Measurements from ENCODE around the gene ZNF385B.

The ZNF385B gene

GRCh38 chr2:179652296-179652695 is 209.1 kb downstream of the ZNF385B start:
- no peaks in the 10 kb centered on the region for H3K4me1 ChIP-seq (ENCODE audit: control insufficient read depth in 1 of 2, insufficient read depth in 2 of 2, low read length in 2 of 2)
- no peak overlapping the region for H3K4me3 ChIP-seq (ENCODE audit: low read depth, low read length)
- no peak overlapping the region for H2BK120ac ChIP-seq (ENCODE audit: insufficient read depth, low read length, poor library complexity)
- H3K36me3 ChIP-seq (ENCODE audit: control insufficient read depth in 1 of 2, insufficient read depth in 2 of 2, low read length in 2 of 2) = no peaks in the 10 kb centered on the region
- H4K12ac ChIP-seq (ENCODE audit: low read depth, low read length) = no peak overlapping the region
- no peak overlapping the region for H4K91ac ChIP-seq (ENCODE audit: low read depth, low read length)
- no peak overlapping the region for H4K8ac ChIP-seq (ENCODE audit: low read depth, low read length)
- H2AK5ac ChIP-seq (ENCODE audit: low read length) = no peak overlapping the region
- no peak overlapping the region for H3K4me2 ChIP-seq (ENCODE audit: low read length)
- no peaks in the 10 kb centered on the region for H3K79me1 ChIP-seq (ENCODE audit: low read length)
- no CpG with 5 or more reads among the region's 2 CpGs for WGBS (ENCODE audit: extremely low coverage, insufficient coverage, insufficient read length)
- no peak overlapping the region for H2BK12ac ChIP-seq (ENCODE audit: low read length)
- no peak overlapping the region for H3K4ac ChIP-seq (ENCODE audit: low read depth, low read length)
- no peak overlapping the region for H3K18ac ChIP-seq (ENCODE audit: low read length)
- H3K9ac ChIP-seq (ENCODE audit: low read length) = no peak overlapping the region
- H3K9me3 ChIP-seq (ENCODE audit: insufficient read depth, low read depth, low read length) = no peaks in the 10 kb centered on the region
- H3K79me2 ChIP-seq (ENCODE audit: control insufficient read depth, insufficient read depth, low read length, poor library complexity) = no peaks in the 10 kb centered on the region
- no peak overlapping the region for H2AFZ ChIP-seq (ENCODE audit: insufficient read depth, low read length, poor library complexity)
- no peak for DNase-seq
- no peak overlapping the region for H3K23ac ChIP-seq (ENCODE audit: low read length)
- no peak overlapping the region for H3K14ac ChIP-seq (ENCODE audit: low read length)
- no peak overlapping the region for H2BK5ac ChIP-seq (ENCODE audit: low read depth, low read length, poor library complexity)
- H3K27ac ChIP-seq (ENCODE audit: low read depth, low read length) = no peak overlapping the region
- H3K27me3 ChIP-seq (ENCODE audit: insufficient read depth, low read length) = no peaks in the 10 kb centered on the region

GRCh38 chr2:179650420-179650819 is 211.0 kb downstream of the ZNF385B start:
- no peaks in the 10 kb centered on the region for H3K4me1 ChIP-seq (ENCODE audit: control insufficient read depth in 1 of 2, insufficient read depth in 2 of 2, low read length in 2 of 2)
- H3K27me3 ChIP-seq (ENCODE audit: insufficient read depth, low read length) = no peaks in the 10 kb centered on the region
- H4K91ac ChIP-seq (ENCODE audit: low read depth, low read length) = no peak overlapping the region
- H3K79me2 ChIP-seq (ENCODE audit: control insufficient read depth, insufficient read depth, low read length, poor library complexity) = no peaks in the 10 kb centered on the region
- no peak overlapping the region for H2BK120ac ChIP-seq (ENCODE audit: insufficient read depth, low read length, poor library complexity)
- H3K4me2 ChIP-seq (ENCODE audit: low read length) = no peak overlapping the region
- H3K14ac ChIP-seq (ENCODE audit: low read length) = no peak overlapping the region
- no peak overlapping the region for H4K12ac ChIP-seq (ENCODE audit: low read depth, low read length)
- no peak overlapping the region for H3K4me3 ChIP-seq (ENCODE audit: low read depth, low read length)
- H3K9me3 ChIP-seq (ENCODE audit: insufficient read depth, low read depth, low read length) = no peaks in the 10 kb centered on the region
- H3K36me3 ChIP-seq (ENCODE audit: control insufficient read depth in 1 of 2, insufficient read depth in 2 of 2, low read length in 2 of 2) = no peaks in the 10 kb centered on the region
- H2AFZ ChIP-seq (ENCODE audit: insufficient read depth, low read length, poor library complexity) = no peak overlapping the region
- H3K4ac ChIP-seq (ENCODE audit: low read depth, low read length) = no peak overlapping the region
- no peak overlapping the region for H3K27ac ChIP-seq (ENCODE audit: low read depth, low read length)
- H3K23ac ChIP-seq (ENCODE audit: low read length) = no peak overlapping the region
- no peak for DNase-seq
- H3K9ac ChIP-seq (ENCODE audit: low read length) = no peak overlapping the region
- no peak overlapping the region for H2BK12ac ChIP-seq (ENCODE audit: low read length)
- H2AK5ac ChIP-seq (ENCODE audit: low read length) = no peak overlapping the region
- no peak overlapping the region for H3K18ac ChIP-seq (ENCODE audit: low read length)
- H2BK5ac ChIP-seq (ENCODE audit: low read depth, low read length, poor library complexity) = no peak overlapping the region
- no peaks in the 10 kb centered on the region for H3K79me1 ChIP-seq (ENCODE audit: low read length)
- no peak overlapping the region for H4K8ac ChIP-seq (ENCODE audit: low read depth, low read length)

- no peak overlapping the region for H4K8ac ChIP-seq (ENCODE audit: low read depth, low read length)
- WGBS (ENCODE audit: extremely low coverage, insufficient coverage, insufficient read length) = no CpG with 5 or more reads among the region's 3 CpGs
- no peak overlapping the region for H2AK5ac ChIP-seq (ENCODE audit: low read length)
Measured at GRCh38 chr2:179646862-179647587, 214.4 kb downstream of the ZNF385B start.

DNA sequence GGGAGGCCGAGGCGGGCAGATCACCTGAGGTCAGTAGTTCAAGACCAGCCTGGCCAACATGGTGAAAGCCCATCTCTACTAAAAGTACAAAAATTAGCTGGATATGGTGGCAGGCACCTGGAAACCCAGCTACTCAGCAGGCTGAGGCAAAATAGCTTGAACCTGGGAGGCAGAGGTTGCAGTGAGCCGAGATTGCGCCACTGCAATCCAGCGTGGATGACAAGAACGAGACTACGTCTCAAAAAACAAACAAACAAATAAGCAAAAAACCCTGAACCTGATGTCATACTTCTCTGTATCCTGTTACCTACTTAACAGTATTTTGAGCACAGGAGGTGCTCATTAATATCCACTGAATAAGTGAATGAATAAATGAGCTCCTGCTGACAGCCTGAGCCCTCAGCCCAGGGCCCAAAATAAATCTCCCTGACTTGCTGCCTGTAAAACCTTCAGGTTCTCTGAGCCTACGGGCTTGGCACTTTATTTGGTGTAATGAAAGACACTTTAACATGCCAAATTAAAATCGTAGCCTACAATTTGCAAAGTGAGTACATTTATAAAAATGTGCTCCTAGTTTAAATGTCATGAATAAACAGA is 215.1 kb downstream of the ZNF385B start:
- Histone ChIP-seq H2BK5ac (ENCODE audit: low read depth, low read length, poor library complexity) (no peak overlapping the region), H2BK12ac (ENCODE audit: low read length) (no peak overlapping the region), H3K9ac (ENCODE audit: low read length) (no peak overlapping the region), H2AK5ac (ENCODE audit: low read length) (no peak overlapping the region), H3K18ac (ENCODE audit: low read length) (no peak overlapping the region), H3K4me2 (ENCODE audit: low read length) (no peak overlapping the region), H3K4me1 (ENCODE audit: control insufficient read depth in 1 of 2, insufficient read depth in 2 of 2, low read length in 2 of 2) (no peaks in the 10 kb centered on the region), H2AFZ (ENCODE audit: insufficient read depth, low read length, poor library complexity) (no peak overlapping the region), H3K27ac (ENCODE audit: low read depth, low read length) (no peak overlapping the region), H3K9me3 (ENCODE audit: insufficient read depth, low read depth, low read length) (no peaks in the 10 kb centered on the region), H3K36me3 (ENCODE audit: control insufficient read depth in 1 of 2, insufficient read depth in 2 of 2, low read length in 2 of 2) (no peaks in the 10 kb centered on the region), H3K27me3 (ENCODE audit: insufficient read depth, low read length) (no peaks in the 10 kb centered on the region), H4K12ac (ENCODE audit: low read depth, low read length) (no peak overlapping the region), H3K79me2 (ENCODE audit: control insufficient read depth, insufficient read depth, low read length, poor library complexity) (no peaks in the 10 kb centered on the region), H3K4me3 (ENCODE audit: low read depth, low read length) (no peak overlapping the region), H3K14ac (ENCODE audit: low read length) (no peak overlapping the region), H3K79me1 (ENCODE audit: low read length) (no peaks in the 10 kb centered on the region), H4K8ac (ENCODE audit: low read depth, low read length) (no peak overlapping the region), H2BK120ac (ENCODE audit: insufficient read depth, low read length, poor library complexity) (no peak overlapping the region), H3K4ac (ENCODE audit: low read depth, low read length) (no peak overlapping the region), H3K23ac (ENCODE audit: low read length) (no peak overlapping the region), H4K91ac (ENCODE audit: low read depth, low read length) (no peak overlapping the region)
- no CpG with 5 or more reads among the region's 9 CpGs for WGBS (ENCODE audit: extremely low coverage, insufficient coverage, insufficient read length)
- DNase-seq = peak; percentile 61 to 76

More at GRCh38 chr2:179646862-179647587, 214.4 kb downstream of the ZNF385B start:
- no peaks in the 10 kb centered on the region for H3K36me3 ChIP-seq (ENCODE audit: control insufficient read depth in 1 of 2, insufficient read depth in 2 of 2, low read length in 2 of 2)
- H3K79me1 ChIP-seq (ENCODE audit: low read length) = no peaks in the 10 kb centered on the region
- no peaks in the 10 kb centered on the region for H3K9me3 ChIP-seq (ENCODE audit: insufficient read depth, low read depth, low read length)
- H3K4ac ChIP-seq (ENCODE audit: low read depth, low read length) = no peak overlapping the region
- H3K4me3 ChIP-seq (ENCODE audit: low read depth, low read length) = no peak overlapping the region
- DNase-seq = peak; percentile 55 to 69
- no peak overlapping the region for H3K14ac ChIP-seq (ENCODE audit: low read length)
- H3K18ac ChIP-seq (ENCODE audit: low read length) = no peak overlapping the region
- no peaks in the 10 kb centered on the region for H3K4me1 ChIP-seq (ENCODE audit: control insufficient read depth in 1 of 2, insufficient read depth in 2 of 2, low read length in 2 of 2)
- H2BK12ac ChIP-seq (ENCODE audit: low read length) = no peak overlapping the region
- no peaks in the 10 kb centered on the region for H3K79me2 ChIP-seq (ENCODE audit: control insufficient read depth, insufficient read depth, low read length, poor library complexity)
- no peak overlapping the region for H4K91ac ChIP-seq (ENCODE audit: low read depth, low read length)
- H3K23ac ChIP-seq (ENCODE audit: low read length) = no peak overlapping the region
- no peak overlapping the region for H3K9ac ChIP-seq (ENCODE audit: low read length)
- H4K12ac ChIP-seq (ENCODE audit: low read depth, low read length) = no peak overlapping the region
- no peak overlapping the region for H2AFZ ChIP-seq (ENCODE audit: insufficient read depth, low read length, poor library complexity)
- no peak overlapping the region for H3K4me2 ChIP-seq (ENCODE audit: low read length)
- H2BK5ac ChIP-seq (ENCODE audit: low read depth, low read length, poor library complexity) = no peak overlapping the region
- no peak overlapping the region for H2BK120ac ChIP-seq (ENCODE audit: insufficient read depth, low read length, poor library complexity)
- H3K27me3 ChIP-seq (ENCODE audit: insufficient read depth, low read length) = no peaks in the 10 kb centered on the region
- H3K27ac ChIP-seq (ENCODE audit: low read depth, low read length) = no peak overlapping the region
